K562 (cell line): ENCODE data around the gene SLC7A6OS. TPM values are rescaled to one million over a fixed set of nuclear protein-coding genes. Genes with fewer than 3 reads are reported as not detected.

Source experiments
- CC2D1A ChIP-seq: fragments of 450-650 bp; IDR thresholded peaks from 2 replicates; pipeline ENCODE4 v1.6.1; 2017; ENCODE audit warnings: mild to moderate bottlenecking
- GABPB1 ChIP-seq: sonication (generic); formaldehyde crosslinking; IDR thresholded peaks from 2 replicates; pipeline ENCODE4 v1.8.0; 2022; ENCODE audit warnings: mild to moderate bottlenecking, missing genetic modification reagents
- KDM5B ChIP-seq: fragments of 200-600 bp; sonication (generic); IDR thresholded peaks from 2 replicates; pipeline ENCODE4 v1.6.1; 2012; ENCODE audit warnings: low read depth, mild to moderate bottlenecking, moderate library complexity, low read length, control low read depth, inconsistent platforms; ENCODE audit not compliant: insufficient replicate concordance
- MCM7 ChIP-seq, 2 experiments: fragments of 450-650 bp; IDR thresholded peaks; 2 replicates each; pipeline ENCODE4 v1.6.1; 2016 to 2018
- NBN ChIP-seq: fragments of 450-650 bp; IDR thresholded peaks from 2 replicates; pipeline ENCODE4 v1.6.1; 2016; ENCODE audit warnings: low read depth, mild to moderate bottlenecking
- NCOR1 ChIP-seq: fragments of 450-650 bp; IDR thresholded peaks from 2 replicates; pipeline ENCODE4 v1.6.1; 2016; ENCODE audit warnings: mild to moderate bottlenecking, moderate library complexity
- NR2C1 ChIP-seq, 2 experiments: fragments of 450-650 bp; IDR thresholded peaks; 2 replicates each; pipeline ENCODE4 v1.6.1; 2017; ENCODE audit warnings: mild to moderate bottlenecking in 2 of 2, antibody characterized with exemption in 1 of 2, inconsistent platforms in 1 of 2, missing compliant biosample characterization in 1 of 2, missing genetic modification characterization in 1 of 2
- RBM15 ChIP-seq: fragments of 200-400 bp; formaldehyde crosslinking; IDR thresholded peaks from 2 replicates; pipeline ENCODE4 v1.6.1; 2018; ENCODE audit warnings: mild to moderate bottlenecking, low read length, moderate library complexity; ENCODE audit not compliant: insufficient read depth
- RBM22 ChIP-seq: fragments of 200-400 bp; formaldehyde crosslinking; IDR thresholded peaks from 2 replicates; pipeline ENCODE4 v1.6.1; 2018; ENCODE audit warnings: low read length, low read depth; ENCODE audit not compliant: poor library complexity, severe bottlenecking
- RBM25 ChIP-seq: fragments of 200-400 bp; formaldehyde crosslinking; IDR thresholded peaks from 2 replicates; pipeline ENCODE4 v1.6.1; 2018; ENCODE audit warnings: low read length, low read depth, moderate library complexity; ENCODE audit not compliant: severe bottlenecking
- STAT5B ChIP-seq: fragments of 250-450 bp; sonication (Bioruptor Pico); IDR thresholded peaks from 2 replicates; pipeline ENCODE4 v1.8.0; 2021; ENCODE audit warnings: mild to moderate bottlenecking, inconsistent platforms
- TAF9B ChIP-seq: fragments of 450-650 bp; IDR thresholded peaks from 2 replicates; pipeline ENCODE4 v1.6.1; 2018; ENCODE audit warnings: mild to moderate bottlenecking; ENCODE audit not compliant: partially characterized antibody
- TEAD1 ChIP-seq, 2 experiments: fragments of 450-650 bp in 1 of 2; sonication (generic) in 1 of 2; formaldehyde crosslinking; IDR thresholded peaks; 2 replicates each; pipeline versions ENCODE4 v1.4.0 to v1.8.0; 2020 to 2022; ENCODE audit warnings: mild to moderate bottlenecking in 2 of 2, missing genetic modification reagents in 1 of 2
- YBX1 ChIP-seq: fragments of 450-650 bp; IDR thresholded peaks from 2 replicates; pipeline ENCODE4 v1.7.1; 2016; ENCODE audit warnings: mild to moderate bottlenecking
- ZNF263 ChIP-seq: sonication (generic); formaldehyde crosslinking; IDR thresholded peaks from 2 replicates; pipeline ENCODE4 v1.8.0; 2022; ENCODE audit warnings: mild to moderate bottlenecking, missing genetic modification reagents, borderline replicate concordance
- ZNF431 ChIP-seq: sonication (generic); formaldehyde crosslinking; IDR thresholded peaks from 2 replicates; pipeline ENCODE4 v1.8.0; 2022; ENCODE audit warnings: mild to moderate bottlenecking, missing genetic modification reagents
- ZNF695 ChIP-seq: fragments of 450-650 bp; formaldehyde crosslinking; IDR thresholded peaks from 2 replicates; pipeline ENCODE4 v1.4.0; 2020; ENCODE audit warnings: mild to moderate bottlenecking, moderate library complexity
- ZNF696 ChIP-seq: fragments of 250-450 bp; sonication (Bioruptor Pico); conservative IDR thresholded peaks from 2 replicates; pipeline ENCODE4 v1.4.0; 2020; ENCODE audit warnings: mild to moderate bottlenecking, moderate library complexity
- ZNF707 ChIP-seq: fragments of 250-450 bp; sonication (Bioruptor Pico); conservative IDR thresholded peaks from 2 replicates; pipeline ENCODE4 v1.8.0; 2022; ENCODE audit warnings: inconsistent platforms, mild to moderate bottlenecking, moderate library complexity
- polyA plus RNA-seq, 8 experiments: library from polyadenylated mRNA; depleted of rRNA in 4 of 8; stranded (reverse) in 5 of 8; unstranded in 3 of 8; fragments of >200 nt; fragmentation: Nextera tagmentation in 2 of 8; fragmentation: Illumina TruSeq in 1 of 8; extraction: Ambion mirVana in 2 of 8; extraction: Trizol in 1 of 8; gene quantifications; 2 replicates each; pipeline versions ENCODE4 v1.2.1 to v1.2.3, GENCODE V29; 2011 to 2014; ENCODE audit warnings: inconsistent platforms in 1 of 8, missing spikeins in 1 of 8
- total RNA-seq, 7 experiments: library from RNA; depleted of rRNA in 6 of 7; stranded (reverse); fragments of >200 nt in 6 of 7; fragmentation: Illumina TruSeq in 2 of 7; extraction: Trizol in 2 of 7; gene quantifications; 2 replicates each; pipeline versions ENCODE4 v1.2.1 to v1.2.3, GENCODE V29; 2011 to 2021; ENCODE audit warnings: low replicate concordance in 1 of 7
- TF ChIP-seq, protein P1 (sequence below): sonication (generic); formaldehyde crosslinking; IDR thresholded peaks from 2 replicates; pipeline ENCODE4 v1.8.0; 2023; ENCODE audit warnings: missing genetic modification reagents, mild to moderate bottlenecking, borderline replicate concordance
- TF ChIP-seq, protein P2 (sequence below): IDR thresholded peaks from 3 replicates; pipeline ENCODE4 v1.6.1; 2011; ENCODE audit warnings: borderline replicate concordance, mild to moderate bottlenecking; ENCODE audit not compliant: insufficient read length, insufficient read depth
- TF ChIP-seq, protein P3 (sequence below): IDR thresholded peaks from 2 replicates; pipeline ENCODE4 v1.6.1; 2011; ENCODE audit not compliant: insufficient read length; ENCODE audit errors: extremely low read depth

Gene SLC7A6OS
- total and polyA plus RNA-seq, 9 of the 15 experiments (the other 6 are each of a cell fraction or from before 2014, with no cell fraction given) = 2.7 to 23.6 (median 17.2) TPM

DNA sequence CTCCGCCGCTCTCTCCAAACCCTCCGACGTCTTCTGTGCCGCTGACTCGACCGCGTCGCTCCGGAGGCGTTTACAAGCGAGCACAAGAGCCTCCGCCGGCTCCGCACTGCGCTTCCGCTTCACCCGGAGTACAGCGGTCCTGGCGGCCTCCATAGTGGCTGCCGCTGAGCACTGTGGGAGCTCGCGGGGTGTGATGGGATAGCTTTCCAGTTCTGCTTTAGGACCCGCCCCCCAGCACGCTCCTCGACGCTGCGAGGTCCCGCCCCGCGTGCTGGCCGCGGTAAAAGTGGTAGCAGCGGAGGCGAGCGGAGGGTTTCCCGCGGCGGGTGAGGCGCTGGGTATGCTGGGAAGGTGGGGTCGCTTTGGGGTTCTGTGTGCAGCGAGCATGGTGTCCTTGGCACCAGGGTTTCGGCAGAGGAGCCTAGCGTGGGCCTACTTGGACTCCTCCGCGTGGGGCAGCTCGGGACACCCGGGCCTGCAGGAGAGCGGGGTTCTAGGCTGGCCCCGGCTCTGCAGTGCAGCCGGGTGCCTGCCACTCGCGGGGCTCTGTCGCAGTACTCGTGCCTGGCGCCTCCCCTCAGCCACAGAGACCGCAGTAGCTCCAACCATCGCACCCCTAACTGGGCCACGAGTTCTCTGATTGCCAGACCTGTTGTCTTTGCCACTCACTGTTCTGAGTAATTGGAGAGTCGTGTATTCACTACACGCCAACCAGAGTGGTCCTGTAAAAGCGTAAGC, at the start of gene SLC7A6OS, which contains the start of gene PRMT7 (continued):
- no peak for TF ChIP-seq ZNF696 (CRISPR knock-in tag)
- peak; percentile 84; the same call in 1 of the 2 replicates for TF ChIP-seq ZNF431 (CRISPR knock-in tag)
- TF ChIP-seq ZNF263 (CRISPR knock-in tag) = no peak
- no peak for TF ChIP-seq NBN
- peak; percentile 96 for TF ChIP-seq KDM5B
- TF ChIP-seq, protein P1, sequence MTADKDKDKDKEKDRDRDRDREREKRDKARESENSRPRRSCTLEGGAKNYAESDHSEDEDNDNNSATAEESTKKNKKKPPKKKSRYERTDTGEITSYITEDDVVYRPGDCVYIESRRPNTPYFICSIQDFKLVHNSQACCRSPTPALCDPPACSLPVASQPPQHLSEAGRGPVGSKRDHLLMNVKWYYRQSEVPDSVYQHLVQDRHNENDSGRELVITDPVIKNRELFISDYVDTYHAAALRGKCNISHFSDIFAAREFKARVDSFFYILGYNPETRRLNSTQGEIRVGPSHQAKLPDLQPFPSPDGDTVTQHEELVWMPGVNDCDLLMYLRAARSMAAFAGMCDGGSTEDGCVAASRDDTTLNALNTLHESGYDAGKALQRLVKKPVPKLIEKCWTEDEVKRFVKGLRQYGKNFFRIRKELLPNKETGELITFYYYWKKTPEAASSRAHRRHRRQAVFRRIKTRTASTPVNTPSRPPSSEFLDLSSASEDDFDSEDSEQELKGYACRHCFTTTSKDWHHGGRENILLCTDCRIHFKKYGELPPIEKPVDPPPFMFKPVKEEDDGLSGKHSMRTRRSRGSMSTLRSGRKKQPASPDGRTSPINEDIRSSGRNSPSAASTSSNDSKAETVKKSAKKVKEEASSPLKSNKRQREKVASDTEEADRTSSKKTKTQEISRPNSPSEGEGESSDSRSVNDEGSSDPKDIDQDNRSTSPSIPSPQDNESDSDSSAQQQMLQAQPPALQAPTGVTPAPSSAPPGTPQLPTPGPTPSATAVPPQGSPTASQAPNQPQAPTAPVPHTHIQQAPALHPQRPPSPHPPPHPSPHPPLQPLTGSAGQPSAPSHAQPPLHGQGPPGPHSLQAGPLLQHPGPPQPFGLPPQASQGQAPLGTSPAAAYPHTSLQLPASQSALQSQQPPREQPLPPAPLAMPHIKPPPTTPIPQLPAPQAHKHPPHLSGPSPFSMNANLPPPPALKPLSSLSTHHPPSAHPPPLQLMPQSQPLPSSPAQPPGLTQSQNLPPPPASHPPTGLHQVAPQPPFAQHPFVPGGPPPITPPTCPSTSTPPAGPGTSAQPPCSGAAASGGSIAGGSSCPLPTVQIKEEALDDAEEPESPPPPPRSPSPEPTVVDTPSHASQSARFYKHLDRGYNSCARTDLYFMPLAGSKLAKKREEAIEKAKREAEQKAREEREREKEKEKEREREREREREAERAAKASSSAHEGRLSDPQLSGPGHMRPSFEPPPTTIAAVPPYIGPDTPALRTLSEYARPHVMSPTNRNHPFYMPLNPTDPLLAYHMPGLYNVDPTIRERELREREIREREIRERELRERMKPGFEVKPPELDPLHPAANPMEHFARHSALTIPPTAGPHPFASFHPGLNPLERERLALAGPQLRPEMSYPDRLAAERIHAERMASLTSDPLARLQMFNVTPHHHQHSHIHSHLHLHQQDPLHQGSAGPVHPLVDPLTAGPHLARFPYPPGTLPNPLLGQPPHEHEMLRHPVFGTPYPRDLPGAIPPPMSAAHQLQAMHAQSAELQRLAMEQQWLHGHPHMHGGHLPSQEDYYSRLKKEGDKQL = 0 out of 2 replicates have a peak, but pooled peaks have one; percentile 94
- no peak for TF ChIP-seq TEAD1 (CRISPR knock-in tag; IDR thresholded peaks at IDR 0.05)
- peak; percentile 84 for TF ChIP-seq TAF9B
- no peak for TF ChIP-seq STAT5B (CRISPR knock-in tag)
- TF ChIP-seq RBM25 = no peak
- TF ChIP-seq YBX1 = no peak
- TF ChIP-seq RBM22 = no peak
- no peak for TF ChIP-seq NCOR1
- TF ChIP-seq MCM7 (IDR thresholded peaks at IDR 0.05) = no peak
- no peak for TF ChIP-seq ZNF707 (CRISPR knock-in tag)
- no peak for TF ChIP-seq ZNF695 (CRISPR knock-in tag)
- TF ChIP-seq NR2C1 (IDR thresholded peaks at IDR 0.05) = no peak
- 0 out of 2 replicates have a peak, but pooled peaks have one; percentile 22 for TF ChIP-seq NR2C1 (tag; IDR thresholded peaks at IDR 0.05)
- TF ChIP-seq, protein P2, sequence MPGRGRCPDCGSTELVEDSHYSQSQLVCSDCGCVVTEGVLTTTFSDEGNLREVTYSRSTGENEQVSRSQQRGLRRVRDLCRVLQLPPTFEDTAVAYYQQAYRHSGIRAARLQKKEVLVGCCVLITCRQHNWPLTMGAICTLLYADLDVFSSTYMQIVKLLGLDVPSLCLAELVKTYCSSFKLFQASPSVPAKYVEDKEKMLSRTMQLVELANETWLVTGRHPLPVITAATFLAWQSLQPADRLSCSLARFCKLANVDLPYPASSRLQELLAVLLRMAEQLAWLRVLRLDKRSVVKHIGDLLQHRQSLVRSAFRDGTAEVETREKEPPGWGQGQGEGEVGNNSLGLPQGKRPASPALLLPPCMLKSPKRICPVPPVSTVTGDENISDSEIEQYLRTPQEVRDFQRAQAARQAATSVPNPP = no peak
- TF ChIP-seq CC2D1A = no peak
- no peak for TF ChIP-seq RBM15
- peak; percentile 79 for TF ChIP-seq GABPB1 (CRISPR knock-in tag)
- TF ChIP-seq, protein P3, sequence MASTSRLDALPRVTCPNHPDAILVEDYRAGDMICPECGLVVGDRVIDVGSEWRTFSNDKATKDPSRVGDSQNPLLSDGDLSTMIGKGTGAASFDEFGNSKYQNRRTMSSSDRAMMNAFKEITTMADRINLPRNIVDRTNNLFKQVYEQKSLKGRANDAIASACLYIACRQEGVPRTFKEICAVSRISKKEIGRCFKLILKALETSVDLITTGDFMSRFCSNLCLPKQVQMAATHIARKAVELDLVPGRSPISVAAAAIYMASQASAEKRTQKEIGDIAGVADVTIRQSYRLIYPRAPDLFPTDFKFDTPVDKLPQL = no peak
